Measurements from ENCODE around the gene HMGXB3. TPM values are rescaled to one million over a fixed set of nuclear protein-coding genes. Genes with fewer than 3 reads are reported as not detected.

The HMGXB3 gene
- total and polyA plus RNA-seq, 7 donors: 3.6 to 28.8 (median 19.3) TPM

DNA sequence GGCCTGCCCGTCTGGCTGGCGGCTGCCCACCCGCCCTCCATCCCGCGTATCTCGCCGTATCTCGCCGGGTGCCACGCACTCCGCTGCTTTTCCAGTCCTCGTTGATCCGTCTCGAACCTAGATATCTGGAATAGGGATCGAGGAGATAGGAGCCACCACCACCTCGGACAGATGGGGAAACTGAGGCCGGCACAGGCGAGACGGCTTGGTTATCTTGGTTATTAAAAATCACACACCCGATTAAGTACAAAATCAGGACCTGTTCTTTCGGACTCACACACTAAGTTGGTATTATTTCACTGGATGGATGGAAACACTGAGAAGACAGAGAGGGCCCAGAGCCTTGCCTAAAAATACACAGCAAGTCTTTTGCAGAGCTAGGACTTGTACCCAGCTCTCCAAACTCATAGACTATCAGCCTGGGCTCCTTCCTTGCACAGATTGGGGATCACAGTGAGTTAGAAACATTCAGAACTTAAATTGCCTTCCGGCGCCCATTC lies 39.3 kb upstream of the HMGXB3 start:
- H3K27ac ChIP-seq: peak overlapping the region; percentile 86 to 93 (median 90)
- H3K27me3 ChIP-seq: no peaks in the 10 kb centered on the region
- TF ChIP-seq, protein P1, sequence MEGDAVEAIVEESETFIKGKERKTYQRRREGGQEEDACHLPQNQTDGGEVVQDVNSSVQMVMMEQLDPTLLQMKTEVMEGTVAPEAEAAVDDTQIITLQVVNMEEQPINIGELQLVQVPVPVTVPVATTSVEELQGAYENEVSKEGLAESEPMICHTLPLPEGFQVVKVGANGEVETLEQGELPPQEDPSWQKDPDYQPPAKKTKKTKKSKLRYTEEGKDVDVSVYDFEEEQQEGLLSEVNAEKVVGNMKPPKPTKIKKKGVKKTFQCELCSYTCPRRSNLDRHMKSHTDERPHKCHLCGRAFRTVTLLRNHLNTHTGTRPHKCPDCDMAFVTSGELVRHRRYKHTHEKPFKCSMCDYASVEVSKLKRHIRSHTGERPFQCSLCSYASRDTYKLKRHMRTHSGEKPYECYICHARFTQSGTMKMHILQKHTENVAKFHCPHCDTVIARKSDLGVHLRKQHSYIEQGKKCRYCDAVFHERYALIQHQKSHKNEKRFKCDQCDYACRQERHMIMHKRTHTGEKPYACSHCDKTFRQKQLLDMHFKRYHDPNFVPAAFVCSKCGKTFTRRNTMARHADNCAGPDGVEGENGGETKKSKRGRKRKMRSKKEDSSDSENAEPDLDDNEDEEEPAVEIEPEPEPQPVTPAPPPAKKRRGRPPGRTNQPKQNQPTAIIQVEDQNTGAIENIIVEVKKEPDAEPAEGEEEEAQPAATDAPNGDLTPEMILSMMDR (IDR thresholded peaks at IDR 0.05): no peak
- TF ChIP-seq EP300 (IDR thresholded peaks at IDR 0.05): no peak
- no peak for TF ChIP-seq POLR2AphosphoS5 (IDR thresholded peaks at IDR 0.05)
- no peak for TF ChIP-seq POLR2A (IDR thresholded peaks at IDR 0.05)
- no peak for DNase-seq
- WGBS, 2 donors: 9 to 15% methylated on average over 23 of the region's 23 CpGs
- H3K36me3 ChIP-seq: no peaks in the 10 kb centered on the region
- H3K4me1 ChIP-seq: peaks cover 0 to 19% (median 9%) of the 10 kb centered on the region in 4 donors
- no peaks in the 10 kb centered on the region for H3K9me3 ChIP-seq
- peak overlapping the region; percentile 62 to 98 (median 82) for H3K4me3 ChIP-seq
- intact Hi-C loops (cut with DNase I): loop anchor here (2.0 to 5.0 kb wide), 2 partner anchors 30 to 109 kb away; no protein-coding TSS in a partner anchor

DNA sequence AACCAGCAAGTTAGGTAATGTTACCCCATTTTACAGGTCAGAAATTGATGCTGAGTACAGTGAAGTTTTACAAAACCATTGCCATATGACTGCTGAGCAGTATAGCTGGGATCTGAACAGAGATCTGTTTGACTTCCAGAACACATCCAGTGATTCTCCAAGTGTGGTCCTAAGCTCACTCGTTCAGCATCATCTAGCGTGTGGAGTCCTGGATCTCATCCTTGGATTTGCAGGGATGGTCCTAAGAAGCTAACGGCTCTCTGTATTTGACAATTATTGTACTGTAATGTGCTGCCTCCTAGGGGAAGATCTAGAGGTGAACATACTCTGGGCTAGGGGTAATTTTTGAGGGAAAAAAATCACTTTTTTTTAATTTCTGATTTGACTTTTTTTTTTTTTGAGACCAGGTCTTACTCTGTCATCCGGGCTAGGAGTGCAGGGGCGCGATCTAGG lies 38.6 kb upstream of the HMGXB3 start:
- 46 to 66% methylated on average over 6 of the region's 6 CpGs for WGBS, 2 donors
- no peak overlapping the region for H3K4me3 ChIP-seq
- peak overlapping the region in 2 of 4 donors; percentile 86 to 93 for H3K27ac ChIP-seq
- H3K4me1 ChIP-seq: peaks cover 0 to 19% (median 9%) of the 10 kb centered on the region in 4 donors
- H3K27me3 ChIP-seq: no peaks in the 10 kb centered on the region
- no peaks in the 10 kb centered on the region for H3K36me3 ChIP-seq
- intact Hi-C loops (cut with DNase I): loop anchor here (2.0 to 5.0 kb wide), 2 partner anchors 29 to 110 kb away; no protein-coding TSS in a partner anchor
- DNase-seq: no peak
- H3K9me3 ChIP-seq: no peaks in the 10 kb centered on the region
- TF ChIP-seq, protein P1 (IDR thresholded peaks at IDR 0.05): peak in 2 of 4 experiments; percentile 14 to 15
- no peak for TF ChIP-seq POLR2AphosphoS5 (IDR thresholded peaks at IDR 0.05)

DNA sequence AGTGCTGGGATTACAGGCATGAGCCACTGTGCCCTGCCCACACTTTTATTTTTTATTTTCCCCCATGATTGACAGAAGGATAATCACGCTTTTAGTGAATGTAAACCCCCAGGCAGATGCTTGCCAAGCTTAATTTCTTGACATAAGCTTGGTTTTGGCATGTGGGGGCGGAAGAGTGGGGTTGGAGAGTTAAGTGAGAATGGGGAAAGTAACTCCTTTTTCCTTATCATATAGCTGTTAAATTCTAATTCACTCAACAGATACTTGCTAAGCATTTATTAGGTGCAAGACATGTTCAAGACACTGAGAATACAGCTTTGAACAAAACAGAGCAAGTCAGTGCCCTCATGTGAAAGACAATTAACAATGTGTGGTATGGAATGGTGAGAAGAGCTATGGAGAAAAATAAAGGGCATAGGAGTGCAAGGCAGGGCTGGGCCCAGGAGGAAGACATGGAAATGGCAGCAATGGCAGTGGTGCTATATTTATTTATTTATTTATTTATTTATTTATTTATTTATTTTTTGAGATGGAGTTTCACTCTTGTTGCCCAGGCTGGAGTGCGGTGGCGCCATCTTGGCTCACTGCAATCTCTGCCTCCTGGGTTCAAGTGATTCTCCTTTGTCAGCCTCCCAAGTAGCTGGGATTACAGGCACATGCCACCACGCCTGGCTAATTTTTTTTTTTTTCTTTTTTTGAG lies 37.8 kb upstream of the HMGXB3 start:
- intact Hi-C loops (cut with DNase I): loop anchor here (5.0 kb wide), 1 partner anchor 110 kb away; no protein-coding TSS in a partner anchor
- Histone ChIP-seq H3K9me3 (no peaks in the 10 kb centered on the region), H3K4me1 (peaks cover 0 to 19% (median 9%) of the 10 kb centered on the region in 4 donors), H3K27ac (no peak overlapping the region), H3K27me3 (no peaks in the 10 kb centered on the region), H3K36me3 (no peaks in the 10 kb centered on the region), H3K4me3 (no peak overlapping the region)
- TF ChIP-seq, protein P1 (IDR thresholded peaks at IDR 0.05): no peak
- TF ChIP-seq EP300 (IDR thresholded peaks at IDR 0.05): no peak
- no peak for TF ChIP-seq POLR2A (IDR thresholded peaks at IDR 0.05)
- no peak for TF ChIP-seq POLR2AphosphoS5 (IDR thresholded peaks at IDR 0.05)
- no peak for DNase-seq
- 86 to 90% methylated on average over 5 of the region's 5 CpGs for WGBS, 2 donors

DNA sequence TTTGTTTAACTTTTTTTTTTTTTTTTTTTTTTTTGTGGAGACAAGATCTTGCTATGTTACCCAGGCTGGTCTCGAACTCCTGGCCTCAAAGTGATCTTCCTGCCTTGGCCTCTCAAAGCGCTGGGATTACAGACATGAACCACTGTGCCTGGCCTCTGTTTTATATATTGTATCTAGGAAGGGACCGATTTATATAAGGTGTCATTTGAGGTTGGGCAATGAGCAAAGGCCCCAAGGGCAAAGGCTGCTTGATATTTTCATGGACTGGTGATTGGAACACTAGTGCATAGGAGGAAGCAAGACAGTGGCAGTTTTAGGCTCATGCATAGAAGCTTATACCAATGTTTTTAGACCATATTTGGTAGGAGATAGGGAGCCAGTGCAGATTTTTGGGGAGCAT lies 36.8 kb upstream of the HMGXB3 start:
- intact Hi-C loops (cut with DNase I): loop anchor here (5.0 kb wide), 1 partner anchor 111 kb away; no protein-coding TSS in a partner anchor
- Histone ChIP-seq H3K4me3 (no peak overlapping the region), H3K27ac (no peak overlapping the region), H3K9me3 (no peaks in the 10 kb centered on the region), H3K4me1 (peaks cover 0 to 19% (median 9%) of the 10 kb centered on the region in 4 donors), H3K27me3 (no peaks in the 10 kb centered on the region), H3K36me3 (no peaks in the 10 kb centered on the region)
- WGBS, 2 donors: 69 to 90% methylated on average over 3 of the region's 3 CpGs
- DNase-seq: no peak
- TF ChIP-seq, protein P1 (IDR thresholded peaks at IDR 0.05): no peak
- TF ChIP-seq POLR2A (IDR thresholded peaks at IDR 0.05) (no peak), POLR2AphosphoS5 (IDR thresholded peaks at IDR 0.05) (no peak), EP300 (IDR thresholded peaks at IDR 0.05) (no peak)

Data from sigmoid colon (tissue), 7 donors.